GM23338 (cell line): ENCODE measurements around the gene NLGN1. TPM values are rescaled to one million over a fixed set of nuclear protein-coding genes. Genes with fewer than 3 reads are reported as not detected.

Source experiments
- ATAC-seq: fragments of 200-7000 bp; cut with Tn5 transposase; 3 replicates; pipeline ENCODE4 v1.9.1; 2020
- DNase-seq: peaks from one replicate; pipeline ENCODE4 v3.0.0-alpha.2; 2015; ENCODE audit warnings: low spot score
- H2AFZ ChIP-seq: fragments of 200-600 bp; sonication (generic); 2 replicates; pipeline ENCODE4 v1.8.0; 2016; ENCODE audit warnings: antibody characterized with exemption, mild to moderate bottlenecking, moderate library complexity
- H3F3A ChIP-seq: fragments of 200-600 bp; sonication (generic); replicated peaks from 2 replicates; pipeline ENCODE4 v1.8.0; 2017; ENCODE audit warnings: antibody characterized with exemption, mixed run types, low read depth
- H3K27ac ChIP-seq: fragments of 200-600 bp; sonication (generic); 2 replicates; pipeline ENCODE4 v1.6.1; 2016; ENCODE audit warnings: low read depth
- H3K27me3 ChIP-seq: fragments of 200-600 bp; sonication (generic); 2 replicates; pipeline ENCODE4 v1.8.0; 2016; ENCODE audit warnings: mild to moderate bottlenecking, mixed run types, moderate library complexity; ENCODE audit not compliant: insufficient read depth
- H3K36me3 ChIP-seq: fragments of 200-600 bp; sonication (generic); 2 replicates; pipeline ENCODE4 v1.8.0; 2016; ENCODE audit warnings: mild to moderate bottlenecking; ENCODE audit not compliant: insufficient read depth
- H3K4me1 ChIP-seq: fragments of 200-600 bp; sonication (generic); 2 replicates; pipeline ENCODE4 v1.8.0; 2016; ENCODE audit warnings: mild to moderate bottlenecking, moderate library complexity; ENCODE audit not compliant: insufficient read depth
- H3K4me2 ChIP-seq: fragments of 200-600 bp; sonication (generic); 2 replicates; pipeline ENCODE4 v1.7.1; 2017; ENCODE audit warnings: mixed run types
- H3K4me3 ChIP-seq: fragments of 200-600 bp; sonication (generic); 2 replicates; pipeline ENCODE4 v1.6.1; 2016; ENCODE audit warnings: mixed run types
- H3K79me2 ChIP-seq: fragments of 200-600 bp; sonication (generic); replicated peaks from 2 replicates; pipeline ENCODE4 v1.8.0; 2017; ENCODE audit warnings: mild to moderate bottlenecking; ENCODE audit not compliant: insufficient read depth
- H3K9me2 ChIP-seq: fragments of 200-600 bp; sonication (generic); 2 replicates; pipeline ENCODE4 v1.8.0; 2017; ENCODE audit not compliant: insufficient read depth
- H4K20me1 ChIP-seq: fragments of 200-600 bp; sonication (generic); replicated peaks from 2 replicates; pipeline ENCODE4 v1.8.0; 2017; ENCODE audit warnings: mild to moderate bottlenecking; ENCODE audit not compliant: insufficient read depth
- H3K27ac Mint-ChIP-seq: 2 replicates; pipeline ENCODE4 v1.8.0; 2020; ENCODE audit warnings: inconsistent platforms, mild to moderate bottlenecking, moderate library complexity, mixed read lengths
- H3K27me3 Mint-ChIP-seq: 3 replicates; pipeline ENCODE4 v1.8.0; 2022; ENCODE audit warnings: low read depth, mild to moderate bottlenecking, moderate library complexity, mixed read lengths, inconsistent platforms; ENCODE audit not compliant: insufficient read depth, poor library complexity
- H3K36me3 Mint-ChIP-seq: 3 replicates; pipeline ENCODE4 v1.8.0; 2021; ENCODE audit warnings: low read depth, mild to moderate bottlenecking, inconsistent platforms, moderate library complexity, mixed read lengths
- H3K4me1 Mint-ChIP-seq: 3 replicates; pipeline ENCODE4 v1.8.0; 2020; ENCODE audit warnings: mild to moderate bottlenecking, inconsistent platforms, mixed read lengths
- H3K4me3 Mint-ChIP-seq: 3 replicates; pipeline ENCODE4 v1.8.0; 2021; ENCODE audit warnings: moderate library complexity, mild to moderate bottlenecking, inconsistent platforms, mixed read lengths
- H3K9me3 Mint-ChIP-seq: 3 replicates; pipeline ENCODE4 v1.8.0; 2020; ENCODE audit warnings: moderate library complexity, mild to moderate bottlenecking, inconsistent platforms, mixed read lengths
- CREB1 ChIP-seq: fragments of 250-450 bp; sonication (Bioruptor Pico); IDR thresholded peaks from 2 replicates; pipeline ENCODE4 v1.5.0; 2020; ENCODE audit warnings: low read depth, mild to moderate bottlenecking, moderate library complexity
- CTCF ChIP-seq, 2 experiments: fragments of 200-600 bp in 1 of 2; sonication (generic) in 1 of 2; conservative IDR thresholded peaks; 2 replicates each; pipeline versions ENCODE4 v1.5.1 to v1.6.1; 2016 to 2017; ENCODE audit warnings: antibody characterized with exemption in 2 of 2, low read depth in 2 of 2, mild to moderate bottlenecking in 2 of 2, moderate library complexity in 1 of 2
- EZH2 ChIP-seq: fragments of 200-600 bp; sonication (generic); IDR thresholded peaks from one replicate; pipeline ENCODE4 v1.8.0; 2017; ENCODE audit warnings: antibody characterized with exemption, mild to moderate bottlenecking, low read depth; ENCODE audit not compliant: unreplicated experiment
- EZH2phosphoT487 ChIP-seq: fragments of 200-600 bp; sonication (generic); IDR thresholded peaks from one replicate; pipeline ENCODE4 v1.8.1; 2018; ENCODE audit warnings: antibody characterized with exemption; ENCODE audit not compliant: unreplicated experiment
- JUNB ChIP-seq: IDR thresholded peaks from one replicate; pipeline ENCODE4 v1.6.1; 2016; ENCODE audit warnings: antibody characterized with exemption; ENCODE audit not compliant: unreplicated experiment
- POLR2AphosphoS5 ChIP-seq: IDR thresholded peaks from 2 replicates; pipeline ENCODE4 v1.6.1; 2016; ENCODE audit warnings: antibody characterized with exemption, low read depth
- REST ChIP-seq: IDR thresholded peaks from one replicate; pipeline ENCODE4 v1.6.1; 2018; ENCODE audit warnings: antibody characterized with exemption; ENCODE audit not compliant: unreplicated experiment
- STAT1 ChIP-seq: IDR thresholded peaks from one replicate; pipeline ENCODE4 v1.6.1; 2016; ENCODE audit warnings: antibody characterized with exemption; ENCODE audit not compliant: unreplicated experiment
- polyA plus RNA-seq: library from polyadenylated mRNA; unstranded; fragments of >200 nt; fragmentation: Nextera tagmentation; extraction: Ambion mirVana; gene quantifications from 2 replicates; pipeline ENCODE4 v1.2.1, GENCODE V29; 2016
- total RNA-seq: library from RNA; depleted of rRNA; stranded (reverse); fragments of >200 nt; shearing (Covaris generic); gene quantifications from 2 replicates; pipeline ENCODE4 v1.2.3, GENCODE V29; 2014

NLGN1 gene
- total and polyA plus RNA-seq, 2 experiments from 2014 or later, result 6.5 to 18.6 TPM

DNA sequence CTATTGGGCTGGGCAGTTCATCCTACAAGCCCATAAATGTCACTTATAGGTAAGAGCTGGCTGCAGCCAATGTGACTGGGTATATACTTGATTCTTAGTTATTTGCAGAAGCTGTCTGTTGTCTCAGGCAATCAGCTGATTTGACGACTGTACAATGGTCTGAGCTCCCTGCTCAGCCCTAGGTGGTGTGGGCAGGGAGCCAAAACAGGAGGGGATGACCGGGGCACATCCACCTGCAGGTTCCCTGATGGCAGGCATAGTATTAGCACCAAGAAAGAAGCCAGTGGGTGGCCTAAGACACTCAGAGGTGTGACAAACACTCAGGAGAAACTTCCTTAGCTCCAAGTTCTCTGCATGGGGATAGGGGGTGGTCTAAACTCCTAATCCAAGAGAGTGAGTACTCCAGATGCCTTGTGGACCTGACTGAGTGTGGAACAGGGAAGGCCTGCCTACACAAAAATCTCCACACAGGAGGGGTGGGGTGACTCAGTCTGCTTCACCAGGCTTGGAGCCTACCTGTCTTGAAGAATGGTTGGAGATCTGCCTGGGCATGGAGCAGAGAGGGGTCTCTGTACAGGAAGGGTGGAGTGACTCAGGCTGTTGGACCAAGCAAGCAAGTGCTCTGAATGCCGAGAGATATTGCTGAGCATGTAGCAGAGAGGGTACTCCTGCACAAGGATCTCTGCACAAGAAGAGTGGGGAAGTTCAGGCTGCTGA is 771.2 kb downstream of the NLGN1 start (continued):
- TF ChIP-seq EZH2phosphoT487 (no peak), EZH2 (no peak), POLR2AphosphoS5 (no peak), REST (no peak), CTCF (conservative IDR thresholded peaks at IDR 0.05; ENCODE audit: low read depth in 2 of 2) (no peak)

DNA sequence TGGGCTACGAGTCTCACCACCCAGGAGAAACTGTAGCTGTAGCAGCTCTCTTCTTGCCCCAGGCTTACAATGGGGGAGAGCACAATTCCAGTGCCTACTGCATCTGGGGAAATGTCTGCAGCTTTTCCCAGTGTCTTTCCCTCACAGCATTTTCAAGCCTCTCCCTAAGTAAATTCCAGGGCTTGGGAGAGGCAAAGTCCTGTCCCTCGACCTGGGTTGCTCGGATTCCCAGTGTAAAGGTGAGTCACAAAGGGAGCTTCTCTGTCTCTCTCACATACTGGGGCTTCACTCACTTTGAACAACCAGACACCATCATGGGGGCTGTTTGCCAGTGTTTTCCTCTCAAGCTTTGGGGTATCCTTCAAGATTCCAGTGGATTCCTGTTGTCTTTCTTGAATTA is 772.2 kb downstream of the NLGN1 start:
- no peaks in the 10 kb centered on the region for H3K27me3 Mint-ChIP-seq
- H3K4me1 Mint-ChIP-seq, result no peaks in the 10 kb centered on the region; the same call in none of the 3 replicates
- peaks cover 11% of the 10 kb centered on the region for H3K36me3 Mint-ChIP-seq
- no peaks in the 10 kb centered on the region for H3K27me3 ChIP-seq
- no peak overlapping the region for H3K4me3 ChIP-seq
- no peak overlapping the region for H3K4me3 Mint-ChIP-seq
- no peak overlapping the region for H2AFZ ChIP-seq
- no peaks in the 10 kb centered on the region; the same call in 1 of the 2 replicates for H3K36me3 ChIP-seq
- TF ChIP-seq STAT1 (no peak), CREB1 (no peak), JUNB (no peak)
- H3K4me2 ChIP-seq, result no peak overlapping the region
- no peak for ATAC-seq
- H3K27ac ChIP-seq, result no peak overlapping the region
- no peak overlapping the region for H3K27ac Mint-ChIP-seq
- H3K9me3 Mint-ChIP-seq, result peaks cover 10% of the 10 kb centered on the region
- H3K4me1 ChIP-seq, result no peaks in the 10 kb centered on the region
- H3K9me2 ChIP-seq, result 0 out of 2 replicates have a peak, but pooled peaks cover 10% of the 10 kb centered on the region
- H4K20me1 ChIP-seq, result no peaks in the 10 kb centered on the region
- no peak for DNase-seq
- no peaks in the 10 kb centered on the region for H3F3A ChIP-seq
- no peaks in the 10 kb centered on the region for H3K79me2 ChIP-seq
